ENCODE measurements around the gene FNDC11.
A peak's percentile ranks its signal among the peaks of the same experiment; 100 is the strongest.

The FNDC11 gene

GRCh38 chr20:63537525-63538203, 16.3 kb upstream of the FNDC11 start:
- TF ChIP-seq POLR2AphosphoS5 (IDR thresholded peaks at IDR 0.05; ENCODE audit: low read depth, low read length), result no peak
- no peak for TF ChIP-seq TAF1 (IDR thresholded peaks at IDR 0.05; ENCODE audit: borderline replicate concordance, insufficient read depth, low read length)
- peak; percentile 79 for TF ChIP-seq FOXP2 (optimal IDR thresholded peaks at IDR 0.05; ENCODE audit: borderline replicate concordance, extremely low read depth, extremely low read length, insufficient read depth)
- no peak for TF ChIP-seq SIN3A (IDR thresholded peaks at IDR 0.05; ENCODE audit: borderline replicate concordance, insufficient read depth, low read length)
- TF ChIP-seq, protein P1, sequence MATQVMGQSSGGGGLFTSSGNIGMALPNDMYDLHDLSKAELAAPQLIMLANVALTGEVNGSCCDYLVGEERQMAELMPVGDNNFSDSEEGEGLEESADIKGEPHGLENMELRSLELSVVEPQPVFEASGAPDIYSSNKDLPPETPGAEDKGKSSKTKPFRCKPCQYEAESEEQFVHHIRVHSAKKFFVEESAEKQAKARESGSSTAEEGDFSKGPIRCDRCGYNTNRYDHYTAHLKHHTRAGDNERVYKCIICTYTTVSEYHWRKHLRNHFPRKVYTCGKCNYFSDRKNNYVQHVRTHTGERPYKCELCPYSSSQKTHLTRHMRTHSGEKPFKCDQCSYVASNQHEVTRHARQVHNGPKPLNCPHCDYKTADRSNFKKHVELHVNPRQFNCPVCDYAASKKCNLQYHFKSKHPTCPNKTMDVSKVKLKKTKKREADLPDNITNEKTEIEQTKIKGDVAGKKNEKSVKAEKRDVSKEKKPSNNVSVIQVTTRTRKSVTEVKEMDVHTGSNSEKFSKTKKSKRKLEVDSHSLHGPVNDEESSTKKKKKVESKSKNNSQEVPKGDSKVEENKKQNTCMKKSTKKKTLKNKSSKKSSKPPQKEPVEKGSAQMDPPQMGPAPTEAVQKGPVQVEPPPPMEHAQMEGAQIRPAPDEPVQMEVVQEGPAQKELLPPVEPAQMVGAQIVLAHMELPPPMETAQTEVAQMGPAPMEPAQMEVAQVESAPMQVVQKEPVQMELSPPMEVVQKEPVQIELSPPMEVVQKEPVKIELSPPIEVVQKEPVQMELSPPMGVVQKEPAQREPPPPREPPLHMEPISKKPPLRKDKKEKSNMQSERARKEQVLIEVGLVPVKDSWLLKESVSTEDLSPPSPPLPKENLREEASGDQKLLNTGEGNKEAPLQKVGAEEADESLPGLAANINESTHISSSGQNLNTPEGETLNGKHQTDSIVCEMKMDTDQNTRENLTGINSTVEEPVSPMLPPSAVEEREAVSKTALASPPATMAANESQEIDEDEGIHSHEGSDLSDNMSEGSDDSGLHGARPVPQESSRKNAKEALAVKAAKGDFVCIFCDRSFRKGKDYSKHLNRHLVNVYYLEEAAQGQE (IDR thresholded peaks at IDR 0.05; ENCODE audit: insufficient read depth in 1 of 2, low read depth in 2 of 2, low read length in 2 of 2), result no peak

DNA sequence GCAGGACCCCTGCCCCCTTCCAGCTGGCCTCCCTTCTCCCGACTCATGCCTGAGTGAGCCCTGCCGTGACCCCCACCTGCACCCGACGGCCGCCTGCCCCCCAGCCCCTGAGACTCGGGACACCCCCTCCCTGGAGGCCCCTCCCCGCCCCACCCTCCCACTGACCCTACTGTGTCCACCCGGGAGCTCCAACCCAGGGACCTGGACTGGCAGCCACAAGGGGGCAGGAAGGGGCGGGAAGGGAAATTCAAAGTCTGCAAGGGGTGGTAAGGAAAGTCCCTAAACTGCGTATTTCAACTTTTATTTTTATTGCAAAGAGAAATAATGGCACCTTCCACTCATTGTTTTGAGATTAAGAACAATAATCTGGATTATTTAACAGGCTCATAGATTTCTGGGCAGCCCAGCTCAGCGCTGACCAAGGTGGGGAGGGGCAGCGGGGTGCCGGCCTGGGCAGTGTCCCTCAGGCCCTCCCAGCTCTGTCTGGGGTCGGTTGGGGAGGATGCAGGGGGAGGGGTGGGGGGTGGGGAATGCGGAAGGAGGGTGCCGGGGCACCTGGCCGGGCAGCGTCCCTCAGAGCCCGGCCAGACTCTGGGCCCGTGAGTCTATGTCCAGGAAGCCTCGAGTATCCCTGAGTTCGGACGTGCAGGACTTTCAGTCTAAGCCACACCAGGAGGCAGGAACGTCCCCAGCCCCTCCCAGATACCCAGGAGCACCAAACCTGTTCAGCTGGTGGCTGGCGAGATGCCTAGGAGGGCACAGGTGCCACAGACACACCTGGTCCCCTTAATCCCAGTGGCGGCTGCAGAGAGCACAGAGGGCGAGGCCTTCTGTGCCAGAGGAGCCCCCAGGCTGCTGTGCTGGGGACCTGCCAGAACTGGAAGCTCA, 15.5 kb upstream of the FNDC11 start:
- TF ChIP-seq FOXP2 (optimal IDR thresholded peaks at IDR 0.05; ENCODE audit: borderline replicate concordance, extremely low read depth, extremely low read length, insufficient read depth), result no peak
- TF ChIP-seq TAF1 (IDR thresholded peaks at IDR 0.05; ENCODE audit: borderline replicate concordance, insufficient read depth, low read length), result no peak
- no peak for TF ChIP-seq SIN3A (IDR thresholded peaks at IDR 0.05; ENCODE audit: borderline replicate concordance, insufficient read depth, low read length)

GRCh38 chr20:63539092-63539430, 14.9 kb upstream of the FNDC11 start:
- TF ChIP-seq POLR2AphosphoS5 (IDR thresholded peaks at IDR 0.05; ENCODE audit: low read depth, low read length) (no peak), SIN3A (IDR thresholded peaks at IDR 0.05; ENCODE audit: borderline replicate concordance, insufficient read depth, low read length) (no peak), FOXP2 (optimal IDR thresholded peaks at IDR 0.05; ENCODE audit: borderline replicate concordance, extremely low read depth, extremely low read length, insufficient read depth) (no peak), TAF1 (IDR thresholded peaks at IDR 0.05; ENCODE audit: borderline replicate concordance, insufficient read depth, low read length) (no peak)
- TF ChIP-seq, protein P1 (IDR thresholded peaks at IDR 0.05; ENCODE audit: insufficient read depth in 1 of 2, low read depth in 2 of 2, low read length in 2 of 2), result no peak

GRCh38 chr20:63539441-63540370, 14.3 kb upstream of the FNDC11 start:
- TF ChIP-seq POLR2AphosphoS5 (IDR thresholded peaks at IDR 0.05; ENCODE audit: low read depth, low read length) (no peak), SIN3A (IDR thresholded peaks at IDR 0.05; ENCODE audit: borderline replicate concordance, insufficient read depth, low read length) (no peak), FOXP2 (optimal IDR thresholded peaks at IDR 0.05; ENCODE audit: borderline replicate concordance, extremely low read depth, extremely low read length, insufficient read depth) (no peak), TAF1 (IDR thresholded peaks at IDR 0.05; ENCODE audit: borderline replicate concordance, insufficient read depth, low read length) (no peak)
- TF ChIP-seq, protein P1 (IDR thresholded peaks at IDR 0.05; ENCODE audit: insufficient read depth in 1 of 2, low read depth in 2 of 2, low read length in 2 of 2), result no peak

All from PFSK-1 (cell line).